Panc1 (cell line): ENCODE results near the gene OSBPL9.

Experiments used
- TCF7L2 ChIP-seq: IDR thresholded peaks from 2 replicates; pipeline ENCODE4 v1.6.1; 2011; ENCODE audit warnings: mild to moderate bottlenecking, low read depth, low read length, inconsistent platforms
- TF ChIP-seq, protein P1 (sequence below): fragments of 450-650 bp; IDR thresholded peaks from 2 replicates; pipeline ENCODE4 v1.5.1; 2017; ENCODE audit warnings: mild to moderate bottlenecking

DNA sequence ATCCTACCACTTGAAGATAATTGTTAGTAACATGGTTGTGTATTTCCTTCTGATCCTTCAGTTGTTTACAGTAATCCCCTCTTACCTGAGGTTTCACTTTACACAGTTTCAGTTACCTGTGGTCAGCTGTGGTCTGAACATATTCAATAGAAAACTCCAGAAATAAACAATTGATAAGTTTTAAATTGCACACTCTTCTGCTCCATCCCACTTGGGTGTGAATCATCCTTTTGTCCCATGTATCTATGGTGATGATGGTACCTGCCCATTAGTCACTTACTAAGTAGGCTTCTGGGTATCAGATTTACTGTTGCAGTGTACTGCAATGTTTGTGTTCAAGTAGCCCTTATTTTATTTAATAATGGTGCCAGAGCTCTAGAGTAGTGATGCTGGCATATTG is 62.5 kb downstream of the OSBPL9 start:
- TF ChIP-seq, protein P1, sequence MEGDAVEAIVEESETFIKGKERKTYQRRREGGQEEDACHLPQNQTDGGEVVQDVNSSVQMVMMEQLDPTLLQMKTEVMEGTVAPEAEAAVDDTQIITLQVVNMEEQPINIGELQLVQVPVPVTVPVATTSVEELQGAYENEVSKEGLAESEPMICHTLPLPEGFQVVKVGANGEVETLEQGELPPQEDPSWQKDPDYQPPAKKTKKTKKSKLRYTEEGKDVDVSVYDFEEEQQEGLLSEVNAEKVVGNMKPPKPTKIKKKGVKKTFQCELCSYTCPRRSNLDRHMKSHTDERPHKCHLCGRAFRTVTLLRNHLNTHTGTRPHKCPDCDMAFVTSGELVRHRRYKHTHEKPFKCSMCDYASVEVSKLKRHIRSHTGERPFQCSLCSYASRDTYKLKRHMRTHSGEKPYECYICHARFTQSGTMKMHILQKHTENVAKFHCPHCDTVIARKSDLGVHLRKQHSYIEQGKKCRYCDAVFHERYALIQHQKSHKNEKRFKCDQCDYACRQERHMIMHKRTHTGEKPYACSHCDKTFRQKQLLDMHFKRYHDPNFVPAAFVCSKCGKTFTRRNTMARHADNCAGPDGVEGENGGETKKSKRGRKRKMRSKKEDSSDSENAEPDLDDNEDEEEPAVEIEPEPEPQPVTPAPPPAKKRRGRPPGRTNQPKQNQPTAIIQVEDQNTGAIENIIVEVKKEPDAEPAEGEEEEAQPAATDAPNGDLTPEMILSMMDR = no peak
- no peak for TF ChIP-seq TCF7L2
